Spleen (tissue), 11 donors: Measurements from ENCODE around the gene STK24. TPM values are rescaled to one million over a fixed set of nuclear protein-coding genes. Genes with fewer than 3 reads are reported as not detected.

Source experiments
- DNase-seq: peaks from one replicate; pipeline ENCODE4 v3.0.0-alpha.2; 2020
- H3K27ac ChIP-seq, 8 donors: fragments of 200-600 bp; sonication (generic) in 7 of 8; 1 replicate in 4 of 8; 2 replicates in 4 of 8; pipeline versions ENCODE4 v1.5.0 to v1.8.0; 2016 to 2021; ENCODE audit warnings: inconsistent platforms in 4 of 8, mild to moderate bottlenecking in 4 of 8, moderate library complexity in 1 of 8
- H3K27me3 ChIP-seq, 7 donors: fragments of 200-600 bp; sonication (generic) in 6 of 7; replicated peaks in 1 of 7; 1 replicate in 4 of 7; 2 replicates in 3 of 7; pipeline versions ENCODE4 v1.5.0 to v1.8.0; 2016 to 2021; ENCODE audit warnings: inconsistent platforms in 3 of 7, mild to moderate bottlenecking in 1 of 7
- H3K36me3 ChIP-seq, 6 donors: fragments of 200-600 bp; sonication (generic) in 5 of 6; 1 replicate in 4 of 6; 2 replicates in 2 of 6; pipeline versions ENCODE4 v1.5.0 to v1.8.0; 2016 to 2021; ENCODE audit warnings: inconsistent platforms in 2 of 6
- H3K4me1 ChIP-seq, 6 donors: fragments of 200-600 bp; sonication (generic) in 5 of 6; 1 replicate in 3 of 6; 2 replicates in 3 of 6; pipeline versions ENCODE4 v1.5.0 to v1.8.0; 2016 to 2021; ENCODE audit warnings: inconsistent platforms in 3 of 6
- H3K4me3 ChIP-seq, 8 donors: fragments of 200-600 bp; sonication (generic) in 7 of 8; 1 replicate in 4 of 8; 2 replicates in 4 of 8; pipeline versions ENCODE4 v1.5.0 to v1.8.0; 2016 to 2021; ENCODE audit warnings: inconsistent platforms in 4 of 8, mild to moderate bottlenecking in 4 of 8, moderate library complexity in 2 of 8
- H3K9me3 ChIP-seq, 8 donors: fragments of 200-600 bp; sonication (generic) in 7 of 8; 1 replicate in 4 of 8; 2 replicates in 4 of 8; pipeline versions ENCODE4 v1.5.0 to v1.8.0; 2016 to 2021; ENCODE audit warnings: inconsistent platforms in 4 of 8
- CTCF ChIP-seq, 11 experiments: fragments of 200-600 bp in 7 of 11; fragments of 450-650 bp in 4 of 11; sonication (generic) in 4 of 11; IDR thresholded peaks in 8 of 11; conservative IDR thresholded peaks in 3 of 11; 1 replicate in 7 of 11; 2 replicates in 4 of 11; pipeline versions ENCODE4 v1.4.0 to v1.8.0; 2016 to 2021; ENCODE audit warnings: antibody characterized with exemption in 11 of 11, inconsistent platforms in 4 of 11, mild to moderate bottlenecking in 1 of 11
- POLR2A ChIP-seq, 3 donors: fragments of 450-650 bp; IDR thresholded peaks; one replicate each; pipeline ENCODE4 v1.5.1; 2017; ENCODE audit warnings: antibody characterized with exemption in 3 of 3, mild to moderate bottlenecking in 1 of 3
- POLR2AphosphoS5 ChIP-seq, 3 donors: sonication (generic); formaldehyde crosslinking; IDR thresholded peaks; one replicate each; pipeline ENCODE4 v1.5.1; 2017; ENCODE audit warnings: antibody characterized with exemption in 3 of 3
- WGBS, 5 donors: extraction: QIAGEN DNeasy Blood & Tissue Kit in 3 of 5; methylation state at CpG; one replicate each; pipeline versions ENCODE4 v1.1.5 to v1.1.7; 2013 to 2018; 5-methylcytosine and 5-hydroxymethylcytosine counted together
- intact Hi-C: fragments of 100-400 bp; cut with DNase I; formaldehyde crosslinking; loops from one replicate; pipeline ENCODE4 v1.15.0; 2023; ENCODE audit warnings: low total_unique reads
- polyA plus RNA-seq, 3 donors: library from polyadenylated mRNA; stranded (reverse); fragments of 200-250 nt; gene quantifications; one replicate each; pipeline ENCODE4 v1.2.1, GENCODE V29; 2013
- total RNA-seq, 7 donors: library from RNA; depleted of rRNA in 3 of 7; stranded (reverse); fragments of >200 nt in 3 of 7; fragmentation: NEBNext Ultra II Directional in 4 of 7; extraction: Animal tissue kit (Norgen Biotek cat#: 25700) in 4 of 7; gene quantifications; one replicate each; pipeline versions ENCODE4 v1.1.0 to v1.2.1, GENCODE V29; 2016 to 2021
- donor health status: healthy with polysubstance abuse.
- donor health status: DM: no; HTN: no; CAD: no; lungs with moderate emphysema.
- donor health status: DM: no; HTN: no; CAD: no.
- donor health status: Bipolar disorder and iron deficiency.
- donor health status: healthy.
- donor health status: DM: no; HTN: no; CAD: no.
- donor health status: DM: yes; HTN: yes; CAD: no.

The STK24 gene
- total and polyA plus RNA-seq, 10 donors: 36.5 to 132 (median 94.5) TPM

GRCh38 chr13:98448642-98448928 is 128.3 kb downstream of the STK24 start:
- TF ChIP-seq CTCF (IDR thresholded peaks at IDR 0.05 in 8 of 11, conservative IDR thresholded peaks at IDR 0.05 in 3 of 11) (no peak), POLR2A (IDR thresholded peaks at IDR 0.05) (no peak), POLR2AphosphoS5 (IDR thresholded peaks at IDR 0.05) (no peak)
- Histone ChIP-seq H3K27me3 (no peaks in the 10 kb centered on the region), H3K36me3 (peaks cover 0 to 76% (median 35%) of the 10 kb centered on the region in 6 donors), H3K27ac (no peak overlapping the region), H3K9me3 (no peaks in the 10 kb centered on the region), H3K4me3 (no peak overlapping the region), H3K4me1 (peaks cover 0 to 51% (median 18%) of the 10 kb centered on the region in 6 donors)
- WGBS, 5 donors: 79 to 96% (median 88%) methylated on average over 5 of the region's 5 CpGs
- intact Hi-C loops: loop anchor here (5.0 kb wide), 2 partner anchors 204 to 224 kb away; no protein-coding TSS in a partner anchor
- no peak for DNase-seq

- H3K36me3 ChIP-seq: peaks cover 0 to 71% (median 32%) of the 10 kb centered on the region in 6 donors
- peak; percentile 5 to 50 (median 36) for TF ChIP-seq POLR2AphosphoS5 (IDR thresholded peaks at IDR 0.05)
- TF ChIP-seq CTCF (IDR thresholded peaks at IDR 0.05 in 8 of 11, conservative IDR thresholded peaks at IDR 0.05 in 3 of 11): peak in 8 of 11 experiments; percentile 12 to 59 (median 48)
- TF ChIP-seq POLR2A (IDR thresholded peaks at IDR 0.05): no peak
- no peak for DNase-seq
- H3K4me1 ChIP-seq: peaks cover 0 to 51% (median 18%) of the 10 kb centered on the region in 6 donors
- intact Hi-C loops: loop anchor here (5.0 kb wide), 2 partner anchors 204 to 224 kb away; no protein-coding TSS in a partner anchor
- H3K9me3 ChIP-seq: no peaks in the 10 kb centered on the region
- WGBS, 5 donors: 72 to 89% (median 83%) methylated on average over 28 of the region's 28 CpGs
- no peaks in the 10 kb centered on the region for H3K27me3 ChIP-seq
- no peak overlapping the region for H3K4me3 ChIP-seq
- H3K27ac ChIP-seq: no peak overlapping the region
Observed at GRCh38 chr13:98447881-98448641, 128.8 kb downstream of the STK24 start.

- DNase-seq: no peak
- no peak overlapping the region for H3K4me3 ChIP-seq
- peaks cover 0 to 51% (median 18%) of the 10 kb centered on the region in 6 donors for H3K4me1 ChIP-seq
- no peak for TF ChIP-seq CTCF (IDR thresholded peaks at IDR 0.05 in 8 of 11, conservative IDR thresholded peaks at IDR 0.05 in 3 of 11)
- no peak for TF ChIP-seq POLR2A (IDR thresholded peaks at IDR 0.05)
- TF ChIP-seq POLR2AphosphoS5 (IDR thresholded peaks at IDR 0.05): no peak
- intact Hi-C loops: loop anchor here (5.0 kb wide), 2 partner anchors 205 to 225 kb away; no protein-coding TSS in a partner anchor
- H3K27ac ChIP-seq: no peak overlapping the region
- no peaks in the 10 kb centered on the region for H3K27me3 ChIP-seq
- WGBS, 5 donors: 91 to 96% (median 93%) methylated on average over 5 of the region's 5 CpGs
- peaks cover 0 to 62% (median 25%) of the 10 kb centered on the region in 6 donors for H3K36me3 ChIP-seq
- H3K9me3 ChIP-seq: no peaks in the 10 kb centered on the region
Observed at GRCh38 chr13:98447130-98447529, 129.8 kb downstream of the STK24 start.

- H3K4me3 ChIP-seq: no peak overlapping the region
- TF ChIP-seq POLR2AphosphoS5 (IDR thresholded peaks at IDR 0.05) (peak; percentile 12 to 61 (median 27)), POLR2A (IDR thresholded peaks at IDR 0.05) (no peak), CTCF (IDR thresholded peaks at IDR 0.05 in 8 of 11, conservative IDR thresholded peaks at IDR 0.05 in 3 of 11) (no peak)
- peak overlapping the region in 3 of 8 donors; percentile 60 to 69 (median 61) for H3K27ac ChIP-seq
- H3K9me3 ChIP-seq: no peaks in the 10 kb centered on the region
- DNase-seq: no peak
- intact Hi-C loops: loop anchor here (5.0 kb wide), 2 partner anchors 206 to 226 kb away; no protein-coding TSS in a partner anchor
- H3K36me3 ChIP-seq: peaks cover 0 to 54% (median 18%) of the 10 kb centered on the region in 6 donors
- H3K27me3 ChIP-seq: no peaks in the 10 kb centered on the region
- WGBS, 5 donors: 85 to 97% (median 92%) methylated on average over 7 to 11 of the region's 11 CpGs
- H3K4me1 ChIP-seq: peaks cover 0 to 44% (median 16%) of the 10 kb centered on the region in 6 donors
Observed at GRCh38 chr13:98446234-98446621, 130.7 kb downstream of the STK24 start.
